Activated CD4-positive, alpha-beta T cell treated with anti-CD3 and anti-CD28 coated beads, Interleukin-2, amount 50 U/mL, for 48 hours (primary cell): ENCODE measurements around the gene TNS3.

ENCODE experiments used
- DNase-seq, 2 experiments: peaks; one replicate each; pipeline ENCODE4 v3.0.0-alpha.2; 2020

TNS3 gene

DNA sequence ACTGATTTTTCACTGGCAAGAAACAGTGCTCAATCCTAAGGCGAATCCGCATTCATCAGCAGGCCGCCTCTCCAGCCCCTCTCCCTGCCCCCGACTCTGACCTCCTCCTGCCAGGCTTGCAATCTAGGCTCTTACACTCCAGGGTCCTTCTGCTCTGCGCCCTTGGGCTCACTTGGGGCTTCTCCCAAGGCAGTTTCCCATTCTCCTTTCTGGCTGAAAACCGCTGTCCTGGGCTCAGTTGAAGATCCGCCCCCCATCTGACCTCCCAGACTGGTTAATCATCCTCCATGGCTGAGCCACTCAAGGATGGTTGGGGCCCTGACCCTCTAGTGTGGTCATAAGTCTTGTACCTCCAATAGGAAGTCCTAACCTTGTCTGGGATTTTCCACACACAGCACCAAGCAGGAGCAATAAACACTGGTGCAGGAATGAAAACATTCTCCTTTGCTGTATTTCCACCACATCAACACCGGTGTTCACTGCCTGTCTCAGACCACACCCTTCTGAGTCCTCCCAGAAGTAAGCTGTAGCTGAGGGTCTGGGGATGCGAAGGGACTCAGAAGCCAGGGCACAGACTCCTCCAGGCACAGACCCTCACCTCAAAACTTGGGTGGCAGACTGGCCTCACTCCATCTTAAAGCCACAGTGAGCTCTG lies 42.4 kb downstream of the TNS3 start:
- no peak for DNase-seq

GRCh38 chr7:47538846-47539311 lies 43.0 kb downstream of the TNS3 start:
- DNase-seq, result no peak

- no peak for DNase-seq
These were observed 43.9 kb downstream of the TNS3 start for GRCh38 chr7:47537716-47538675.

GRCh38 chr7:47536661-47537611 lies 45.0 kb downstream of the TNS3 start:
- DNase-seq, result no peak

- DNase-seq, result no peak
These were observed 45.9 kb downstream of the TNS3 start for GRCh38 chr7:47535704-47536628.

DNA sequence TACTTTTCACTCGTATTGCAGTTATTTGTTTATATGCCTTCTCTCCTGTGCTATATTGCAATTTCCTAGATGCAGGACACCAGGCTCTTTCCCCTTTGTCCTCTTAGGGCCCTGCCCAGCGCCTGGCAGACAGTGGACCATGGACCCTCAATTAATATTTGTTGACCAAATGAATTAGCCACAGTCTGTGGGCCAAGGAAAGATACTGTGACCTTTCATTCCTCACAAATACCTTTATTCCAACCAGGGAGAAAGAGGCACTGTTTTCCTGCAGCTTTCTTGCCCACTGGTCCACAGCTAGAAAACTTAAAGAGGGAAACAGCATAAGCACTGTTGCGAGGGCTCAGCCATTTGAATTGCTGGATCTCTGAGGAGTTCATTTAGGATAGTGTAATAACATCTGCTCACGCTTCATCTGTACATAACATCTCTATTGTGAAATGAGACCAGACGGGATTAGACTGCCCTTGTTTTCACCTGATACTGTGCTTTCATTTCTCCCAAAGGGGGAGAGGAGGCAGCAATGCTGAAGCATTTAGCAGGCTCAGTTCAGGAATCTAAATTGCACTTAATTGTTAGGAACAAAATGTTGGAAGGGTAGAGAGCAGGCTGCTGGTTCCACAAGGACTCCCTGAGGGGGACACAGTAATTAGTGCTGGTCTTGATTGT lies 46.7 kb downstream of the TNS3 start:
- no peak for DNase-seq

DNA sequence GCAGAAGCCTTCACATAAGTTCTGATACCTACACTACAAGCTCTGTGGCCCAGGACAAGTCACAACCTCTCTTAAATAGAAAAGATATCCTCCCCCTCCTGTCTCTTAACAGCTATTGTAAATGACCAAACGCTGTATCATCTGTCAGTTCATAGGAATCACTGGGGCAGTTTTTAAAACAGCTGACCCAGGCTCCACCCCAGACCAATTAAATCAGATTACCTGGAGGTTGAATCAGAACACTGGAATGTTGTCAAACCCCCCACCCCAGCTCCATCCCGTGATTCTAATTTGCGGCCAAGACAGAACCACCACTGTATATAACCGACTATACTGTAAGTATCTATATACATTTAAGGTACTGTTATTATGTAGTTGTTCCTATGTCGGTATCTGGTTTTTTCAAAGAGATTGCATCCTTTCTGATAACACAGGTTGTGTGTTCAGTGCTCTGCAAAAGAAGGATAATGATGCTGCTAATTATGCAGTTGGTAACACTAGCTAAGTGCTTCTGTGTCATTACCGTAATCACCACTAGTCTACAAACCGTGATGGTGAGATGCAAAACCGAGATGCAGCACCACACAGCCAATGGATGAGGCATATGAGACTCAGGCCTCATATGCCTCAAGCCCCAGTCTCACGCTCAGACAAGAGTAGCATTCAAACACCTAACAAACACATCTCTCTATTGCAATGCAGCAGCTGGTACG lies 47.4 kb downstream of the TNS3 start:
- no peak for DNase-seq

DNA sequence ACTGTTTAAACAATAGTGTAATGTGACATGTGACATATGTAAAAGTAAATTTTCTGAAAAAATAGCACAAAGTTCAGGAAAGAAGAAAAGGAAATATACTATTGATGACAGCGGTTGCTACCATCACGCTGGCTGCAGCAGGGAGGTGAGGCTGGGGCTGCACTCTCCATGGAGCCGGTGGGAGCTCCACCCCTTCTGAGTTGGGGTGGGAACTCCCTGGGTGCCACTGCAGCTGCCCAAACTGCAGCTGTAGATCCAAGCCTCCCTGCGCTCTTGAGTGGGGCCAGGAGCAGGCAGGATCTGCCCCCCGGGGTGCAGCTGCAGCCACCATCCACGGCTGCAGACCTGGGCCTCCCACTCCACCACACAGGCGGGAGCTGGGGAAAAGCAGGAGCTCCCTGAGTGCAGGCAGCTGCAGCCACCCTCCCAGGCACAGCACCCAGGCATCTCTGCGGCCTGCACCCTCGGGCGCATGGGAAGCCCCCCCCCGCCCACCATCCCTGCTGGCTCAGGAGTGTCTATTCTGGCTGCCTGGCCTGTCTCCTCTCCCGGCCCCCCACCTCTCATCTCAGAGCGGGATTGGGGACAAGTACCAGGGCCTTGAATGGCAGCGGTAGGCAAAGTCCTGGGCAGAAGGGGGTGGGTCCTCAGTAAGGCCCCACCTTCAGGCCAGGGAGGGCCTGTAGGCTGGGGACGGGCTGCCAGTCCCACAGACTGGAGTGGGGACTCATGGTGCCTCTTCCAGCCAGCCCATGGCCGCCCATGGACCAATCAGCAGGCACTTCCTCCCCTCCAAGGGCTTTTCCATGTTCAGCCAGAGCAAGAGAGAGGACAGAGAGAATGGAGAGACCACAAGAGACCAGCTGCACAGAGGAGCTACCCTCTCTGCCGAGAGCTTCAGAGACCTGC lies 50.1 kb downstream of the TNS3 start:
- no peak for DNase-seq

DNA sequence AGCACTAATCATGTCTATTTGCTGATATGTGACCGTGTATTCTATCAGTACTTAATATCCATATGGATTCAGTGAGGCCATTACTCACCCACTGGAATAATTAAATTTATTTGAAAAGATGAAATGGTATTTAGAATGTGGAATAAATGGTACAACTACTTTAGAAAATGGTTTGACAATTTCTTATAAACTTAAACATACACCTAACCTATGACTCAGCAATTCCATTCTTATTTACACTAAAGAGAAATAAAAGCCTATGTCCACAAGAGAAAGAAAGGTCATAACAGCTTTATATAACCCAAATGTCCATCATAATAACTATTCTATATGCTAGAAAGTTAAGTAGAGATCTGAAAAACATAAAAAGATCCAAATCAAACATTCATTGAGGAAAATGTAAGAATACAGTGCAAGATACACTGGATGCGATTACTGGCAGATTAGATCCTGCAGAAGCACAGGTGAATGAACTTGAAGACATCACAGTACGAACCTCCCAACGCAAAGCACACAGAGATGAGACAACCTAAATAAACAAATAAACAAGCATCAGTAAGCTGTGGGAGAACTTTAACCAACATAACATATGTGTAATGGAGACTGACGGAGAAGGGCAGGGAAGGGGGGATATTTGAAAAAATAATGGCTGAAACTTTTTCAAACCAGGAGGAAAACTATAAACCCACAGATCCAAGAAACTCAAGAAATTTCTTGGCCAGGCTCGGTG lies 51.9 kb downstream of the TNS3 start:
- no peak for DNase-seq

DNA sequence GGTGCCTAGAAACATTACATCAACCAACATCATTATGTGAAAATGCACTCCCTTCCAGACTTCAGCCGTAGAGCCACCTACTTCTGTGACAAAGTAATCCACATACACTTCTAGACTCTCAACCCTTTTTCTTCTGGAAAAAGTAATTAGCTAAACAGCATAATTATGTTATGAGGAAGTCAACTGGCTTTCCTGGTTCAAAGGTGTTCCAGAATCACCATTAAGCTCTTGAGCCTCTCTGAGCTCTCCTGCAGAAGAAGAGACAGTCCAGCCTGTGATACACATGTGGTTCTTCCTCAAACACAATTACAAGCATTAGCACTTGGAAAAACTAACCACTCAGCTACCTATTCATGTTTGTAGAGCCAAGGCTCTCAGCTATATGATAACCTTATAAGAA lies 52.5 kb downstream of the TNS3 start:
- DNase-seq, result no peak

DNA sequence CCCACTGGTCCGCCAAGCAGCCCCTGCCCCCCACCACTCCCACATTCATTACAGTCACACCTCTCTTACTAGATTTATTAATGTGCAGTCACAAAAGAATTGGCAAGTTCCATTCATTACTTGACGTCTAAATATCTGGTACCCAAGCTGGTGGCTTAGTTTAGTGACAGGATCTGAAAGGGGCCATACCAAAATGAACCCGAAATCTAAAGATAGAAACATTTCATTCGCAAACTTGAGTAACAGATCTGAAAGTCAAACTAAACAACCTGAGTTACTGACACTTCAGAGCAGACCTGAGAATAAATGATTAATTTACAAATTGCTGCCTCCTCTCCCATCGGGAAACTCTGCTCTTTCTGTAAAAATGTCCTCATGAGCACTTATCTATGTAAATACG lies 53.4 kb downstream of the TNS3 start:
- DNase-seq, result no peak

DNA sequence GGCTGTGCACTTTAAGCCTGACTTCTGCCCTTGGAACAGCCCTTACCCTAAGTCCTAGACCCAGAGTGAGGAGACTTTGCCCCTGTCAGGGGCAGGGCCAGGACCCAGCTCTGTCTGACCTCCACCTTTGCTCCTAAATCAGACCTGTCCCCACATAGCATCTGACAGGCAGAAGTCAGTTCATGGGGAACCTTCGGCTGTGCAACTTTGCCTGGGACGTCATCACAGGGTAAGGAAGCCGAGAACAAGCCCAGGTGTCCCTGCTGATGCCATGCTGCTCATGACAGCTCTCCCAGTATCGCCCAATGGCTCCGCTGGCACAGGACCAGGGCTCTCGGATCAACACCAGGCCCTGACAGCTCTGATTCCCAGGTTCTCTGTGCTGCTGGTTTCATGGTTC lies 55.4 kb downstream of the TNS3 start:
- no peak for DNase-seq

- DNase-seq, result no peak
These were observed 56.8 kb downstream of the TNS3 start for GRCh38 chr7:47525066-47525623.

GRCh38 chr7:47523401-47523800 lies 58.5 kb downstream of the TNS3 start:
- no peak for DNase-seq

GRCh38 chr7:47521816-47522561 lies 59.9 kb downstream of the TNS3 start:
- no peak for DNase-seq

DNA sequence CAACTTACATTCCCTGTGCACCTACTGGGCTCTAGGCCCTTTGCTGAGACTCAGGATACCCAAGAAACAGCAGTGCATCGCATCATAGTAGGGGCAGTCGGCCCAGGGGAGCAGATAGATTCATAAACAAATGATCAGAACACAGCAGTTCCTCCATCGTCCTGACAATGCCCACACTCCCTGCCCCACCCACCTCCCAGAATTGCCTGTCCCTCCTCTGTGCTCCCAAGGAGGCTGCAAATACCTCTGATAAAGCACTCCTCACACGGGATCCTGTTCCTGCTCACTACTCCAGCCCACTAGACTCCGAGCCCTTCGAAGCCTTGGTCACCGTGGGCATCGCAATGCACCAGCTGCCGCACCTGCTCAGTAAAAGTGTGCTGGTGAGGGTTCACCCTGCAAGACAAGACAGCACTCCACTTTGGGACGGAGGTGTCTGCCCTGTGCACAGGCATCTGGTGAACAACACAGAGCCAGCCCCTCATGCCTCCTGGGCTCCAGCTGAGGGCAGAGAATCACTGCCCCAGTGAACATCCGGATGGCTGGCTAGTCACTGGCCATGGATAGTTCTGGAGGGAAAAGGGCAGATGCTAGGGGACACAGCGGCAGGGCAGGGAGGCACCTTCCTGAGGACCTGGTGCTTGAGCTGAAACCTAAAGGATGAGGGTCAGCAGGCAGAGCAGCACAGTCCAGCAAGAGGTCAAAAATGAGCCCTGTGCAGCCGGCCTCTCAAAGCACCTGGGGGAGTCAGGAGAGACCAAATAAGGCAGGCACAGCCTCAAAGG lies 60.7 kb downstream of the TNS3 start:
- DNase-seq, result no peak

GRCh38 chr7:47520406-47520805 lies 61.5 kb downstream of the TNS3 start:
- no peak for DNase-seq
